ENCODE results near the gene BUD13. TPM values are rescaled to one million over a fixed set of nuclear protein-coding genes. Genes with fewer than 3 reads are reported as not detected.
A peak's percentile ranks its signal among the peaks of the same experiment; 100 is the strongest.

Gene BUD13
- total RNA-seq, 2 donors from 2014 or later, result 22.3 to 29.1 TPM

GRCh38 chr11:116720895-116721294 lies 51.9 kb downstream of the BUD13 start:
- TF ChIP-seq CTCF (conservative IDR thresholded peaks at IDR 0.05), result no peak
- Histone ChIP-seq H3K27me3 (ENCODE audit: control insufficient read depth, insufficient read depth, low read length, poor library complexity, severe bottlenecking) (no peaks in the 10 kb centered on the region), H3K27ac (ENCODE audit: low read depth, low read length) (no peak overlapping the region), H3K4me3 (ENCODE audit: low read length) (no peak overlapping the region), H3K4me1 (ENCODE audit: control insufficient read depth, insufficient read depth, low read length) (no peaks in the 10 kb centered on the region), H3K36me3 (ENCODE audit: control insufficient read depth, insufficient read depth, low read length) (no peaks in the 10 kb centered on the region), H3K9me3 (ENCODE audit: control insufficient read depth, low read length) (no peaks in the 10 kb centered on the region), H3K9ac (ENCODE audit: extremely low read depth, low read length, poor library complexity, severe bottlenecking) (no peak overlapping the region)
- 91 to 100% methylated on average over 4 to 6 of the region's 6 CpGs for WGBS, 2 experiments (ENCODE audit: insufficient coverage in 1 of 2, insufficient read length in 1 of 2)
- DNase-seq, result no peak
- no peak overlapping the region for H3K27ac Mint-ChIP-seq
- H3K9me3 Mint-ChIP-seq, result no peaks in the 10 kb centered on the region
- H3K4me3 Mint-ChIP-seq, result no peak overlapping the region
- peaks cover 25% of the 10 kb centered on the region for H3K4me1 Mint-ChIP-seq
- H3K27me3 Mint-ChIP-seq (ENCODE audit: insufficient read depth), result peaks cover 4% of the 10 kb centered on the region
- H3K36me3 Mint-ChIP-seq (ENCODE audit: low read depth), result no peaks in the 10 kb centered on the region

- Histone ChIP-seq H3K9me3 (ENCODE audit: control insufficient read depth, low read length) (no peaks in the 10 kb centered on the region), H3K27ac (ENCODE audit: low read depth, low read length) (no peak overlapping the region), H3K9ac (ENCODE audit: extremely low read depth, low read length, poor library complexity, severe bottlenecking) (no peak overlapping the region), H3K36me3 (ENCODE audit: control insufficient read depth, insufficient read depth, low read length) (no peaks in the 10 kb centered on the region), H3K4me3 (ENCODE audit: low read length) (no peak overlapping the region), H3K4me1 (ENCODE audit: control insufficient read depth, insufficient read depth, low read length) (no peaks in the 10 kb centered on the region), H3K27me3 (ENCODE audit: control insufficient read depth, insufficient read depth, low read length, poor library complexity, severe bottlenecking) (no peaks in the 10 kb centered on the region)
- no peak overlapping the region for H3K27ac Mint-ChIP-seq
- DNase-seq, result no peak
- TF ChIP-seq CTCF (conservative IDR thresholded peaks at IDR 0.05), result no peak
- H3K4me1 Mint-ChIP-seq, result peaks cover 39% of the 10 kb centered on the region
- H3K4me3 Mint-ChIP-seq, result no peak overlapping the region
- H3K36me3 Mint-ChIP-seq (ENCODE audit: low read depth), result no peaks in the 10 kb centered on the region
- H3K9me3 Mint-ChIP-seq, result no peaks in the 10 kb centered on the region
- 80 to 100% methylated on average over 1 to 4 of the region's 4 CpGs for WGBS, 2 experiments (ENCODE audit: insufficient coverage in 1 of 2, insufficient read length in 1 of 2)
- peaks cover 4% of the 10 kb centered on the region for H3K27me3 Mint-ChIP-seq (ENCODE audit: insufficient read depth)
Observed at GRCh38 chr11:116718955-116719501, 53.8 kb downstream of the BUD13 start.

- H3K27me3 ChIP-seq (ENCODE audit: control insufficient read depth, insufficient read depth, low read length, poor library complexity, severe bottlenecking), result no peaks in the 10 kb centered on the region
- Mint-ChIP-seq H3K4me3 (no peak overlapping the region), H3K9me3 (no peaks in the 10 kb centered on the region), H3K36me3 (ENCODE audit: low read depth) (no peaks in the 10 kb centered on the region), H3K27me3 (ENCODE audit: insufficient read depth) (peaks cover 4% of the 10 kb centered on the region), H3K27ac (peak overlapping the region; percentile 71), H3K4me1 (peaks cover 34% of the 10 kb centered on the region)
- no peak overlapping the region for H3K9ac ChIP-seq (ENCODE audit: extremely low read depth, low read length, poor library complexity, severe bottlenecking)
- DNase-seq, result no peak
- H3K27ac ChIP-seq (ENCODE audit: low read depth, low read length), result no peak overlapping the region
- no peak for TF ChIP-seq CTCF (conservative IDR thresholded peaks at IDR 0.05)
- 86 to 100% methylated on average over 2 to 4 of the region's 4 CpGs for WGBS, 2 experiments (ENCODE audit: insufficient coverage in 1 of 2, insufficient read length in 1 of 2)
- H3K4me3 ChIP-seq (ENCODE audit: low read length), result no peak overlapping the region
- no peaks in the 10 kb centered on the region for H3K9me3 ChIP-seq (ENCODE audit: control insufficient read depth, low read length)
- no peaks in the 10 kb centered on the region for H3K36me3 ChIP-seq (ENCODE audit: control insufficient read depth, insufficient read depth, low read length)
- H3K4me1 ChIP-seq (ENCODE audit: control insufficient read depth, insufficient read depth, low read length), result no peaks in the 10 kb centered on the region
Observed at GRCh38 chr11:116716621-116717020, 56.2 kb downstream of the BUD13 start.
